ENCODE data around the gene SYNE3. TPM values are rescaled to one million over a fixed set of nuclear protein-coding genes. Genes with fewer than 3 reads are reported as not detected.

Gene SYNE3
- total RNA-seq, 2 donors from 2014 or later: 3.4 to 29.5 TPM

DNA sequence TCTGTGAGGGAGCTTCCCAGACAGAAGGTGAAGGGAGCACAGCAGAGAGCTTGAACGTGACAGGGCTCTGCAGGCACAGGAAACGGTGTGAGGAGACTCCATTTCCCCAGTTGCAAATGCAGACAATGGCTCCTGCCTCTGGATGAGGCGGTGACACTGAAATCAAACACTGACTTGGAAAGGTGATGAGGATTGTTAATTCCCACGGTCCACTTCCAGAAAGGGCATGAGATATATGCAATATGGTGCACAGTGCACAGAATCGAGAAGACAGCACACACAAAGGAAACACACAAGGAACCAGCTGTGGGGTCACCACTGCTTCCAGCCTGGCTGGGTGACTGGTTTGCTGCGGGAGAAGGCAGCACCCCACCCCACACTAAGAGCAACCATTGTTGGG, 42.0 kb downstream of the SYNE3 start:
- whole genome bisulfite sequencing: 95% methylated on average over 6 of the region's 6 CpGs
- DNase-seq (ENCODE audit: low spot score): no peak
- Histone ChIP-seq H3K4me1 (replicated peaks) (peaks cover 6% of the 10 kb centered on the region), H3K27ac (no peak overlapping the region), H3K36me3 (no peaks in the 10 kb centered on the region), H3K27me3 (replicated peaks; ENCODE audit: insufficient read depth) (no peaks in the 10 kb centered on the region), H3K9me3 (no peaks in the 10 kb centered on the region), H3K4me3 (no peak overlapping the region)
- intact Hi-C loops (cut with DNase I): no loop called here
- TF ChIP-seq POLR2AphosphoS5 (IDR thresholded peaks at IDR 0.05) (no peak), POLR2A (IDR thresholded peaks at IDR 0.05) (no peak)
- TF ChIP-seq, protein P1, sequence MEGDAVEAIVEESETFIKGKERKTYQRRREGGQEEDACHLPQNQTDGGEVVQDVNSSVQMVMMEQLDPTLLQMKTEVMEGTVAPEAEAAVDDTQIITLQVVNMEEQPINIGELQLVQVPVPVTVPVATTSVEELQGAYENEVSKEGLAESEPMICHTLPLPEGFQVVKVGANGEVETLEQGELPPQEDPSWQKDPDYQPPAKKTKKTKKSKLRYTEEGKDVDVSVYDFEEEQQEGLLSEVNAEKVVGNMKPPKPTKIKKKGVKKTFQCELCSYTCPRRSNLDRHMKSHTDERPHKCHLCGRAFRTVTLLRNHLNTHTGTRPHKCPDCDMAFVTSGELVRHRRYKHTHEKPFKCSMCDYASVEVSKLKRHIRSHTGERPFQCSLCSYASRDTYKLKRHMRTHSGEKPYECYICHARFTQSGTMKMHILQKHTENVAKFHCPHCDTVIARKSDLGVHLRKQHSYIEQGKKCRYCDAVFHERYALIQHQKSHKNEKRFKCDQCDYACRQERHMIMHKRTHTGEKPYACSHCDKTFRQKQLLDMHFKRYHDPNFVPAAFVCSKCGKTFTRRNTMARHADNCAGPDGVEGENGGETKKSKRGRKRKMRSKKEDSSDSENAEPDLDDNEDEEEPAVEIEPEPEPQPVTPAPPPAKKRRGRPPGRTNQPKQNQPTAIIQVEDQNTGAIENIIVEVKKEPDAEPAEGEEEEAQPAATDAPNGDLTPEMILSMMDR (IDR thresholded peaks at IDR 0.05): no peak

DNA sequence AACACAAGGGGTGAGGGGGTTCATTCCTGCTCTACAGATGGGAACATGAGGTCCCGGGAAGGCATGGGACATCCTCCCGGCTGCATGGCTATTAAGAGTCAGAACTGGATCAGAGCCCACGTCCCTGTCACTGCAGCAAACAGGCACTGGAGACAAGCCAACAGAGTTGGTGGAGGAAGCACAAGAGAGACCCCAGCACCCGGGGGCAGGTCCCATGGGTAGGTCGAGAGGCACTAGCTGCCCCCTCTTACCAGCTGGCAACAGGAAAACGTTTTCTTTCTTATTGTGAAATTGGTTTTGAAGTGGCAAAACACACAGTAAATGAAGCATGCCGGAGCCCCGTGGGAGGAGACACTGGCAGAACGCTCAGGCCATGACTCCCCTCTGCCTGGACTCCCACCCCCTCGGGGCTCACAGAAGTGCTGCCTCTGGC, 43.6 kb downstream of the SYNE3 start:
- no peaks in the 10 kb centered on the region for H3K9me3 ChIP-seq
- TF ChIP-seq POLR2A (IDR thresholded peaks at IDR 0.05) (no peak), POLR2AphosphoS5 (IDR thresholded peaks at IDR 0.05) (no peak)
- TF ChIP-seq, protein P1 (IDR thresholded peaks at IDR 0.05): no peak
- no peak overlapping the region for H3K4me3 ChIP-seq
- H3K36me3 ChIP-seq: no peaks in the 10 kb centered on the region
- intact Hi-C loops (cut with DNase I): no loop called here
- DNase-seq (ENCODE audit: low spot score): no peak
- WGBS: 15% methylated on average over 10 of the region's 10 CpGs
- no peaks in the 10 kb centered on the region for H3K27me3 ChIP-seq (replicated peaks; ENCODE audit: insufficient read depth)
- no peak overlapping the region for H3K27ac ChIP-seq
- peaks cover 1% of the 10 kb centered on the region for H3K4me1 ChIP-seq (replicated peaks)

DNA sequence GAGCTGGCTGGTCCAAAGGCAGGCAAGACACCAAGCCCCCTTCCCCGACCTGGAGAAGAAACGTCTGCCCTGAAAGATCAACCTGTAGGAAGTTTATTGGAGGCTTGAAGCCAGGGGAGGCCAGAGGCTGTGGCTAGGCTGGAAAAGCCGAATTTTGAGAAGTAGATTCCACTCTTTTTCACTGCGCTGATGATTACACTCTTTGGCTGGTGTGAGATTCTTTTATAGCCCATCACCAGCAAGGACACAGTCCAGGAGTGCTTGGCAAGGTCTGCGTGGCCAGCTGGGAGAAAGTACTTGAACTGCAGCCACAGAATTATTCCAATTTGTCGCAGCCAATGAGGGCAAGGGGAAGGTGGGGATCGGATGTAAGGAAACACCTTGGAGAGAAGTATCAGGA, 45.0 kb downstream of the SYNE3 start:
- 47% methylated on average over 7 of the region's 7 CpGs for WGBS
- Histone ChIP-seq H3K4me1 (replicated peaks) (no peaks in the 10 kb centered on the region), H3K36me3 (no peaks in the 10 kb centered on the region), H3K4me3 (no peak overlapping the region), H3K9me3 (no peaks in the 10 kb centered on the region), H3K27ac (no peak overlapping the region), H3K27me3 (replicated peaks; ENCODE audit: insufficient read depth) (no peaks in the 10 kb centered on the region)
- intact Hi-C loops (cut with DNase I): no loop called here
- TF ChIP-seq, protein P1 (IDR thresholded peaks at IDR 0.05): no peak
- TF ChIP-seq POLR2AphosphoS5 (IDR thresholded peaks at IDR 0.05) (no peak), POLR2A (IDR thresholded peaks at IDR 0.05) (no peak)
- DNase-seq (ENCODE audit: low spot score): no peak

DNA sequence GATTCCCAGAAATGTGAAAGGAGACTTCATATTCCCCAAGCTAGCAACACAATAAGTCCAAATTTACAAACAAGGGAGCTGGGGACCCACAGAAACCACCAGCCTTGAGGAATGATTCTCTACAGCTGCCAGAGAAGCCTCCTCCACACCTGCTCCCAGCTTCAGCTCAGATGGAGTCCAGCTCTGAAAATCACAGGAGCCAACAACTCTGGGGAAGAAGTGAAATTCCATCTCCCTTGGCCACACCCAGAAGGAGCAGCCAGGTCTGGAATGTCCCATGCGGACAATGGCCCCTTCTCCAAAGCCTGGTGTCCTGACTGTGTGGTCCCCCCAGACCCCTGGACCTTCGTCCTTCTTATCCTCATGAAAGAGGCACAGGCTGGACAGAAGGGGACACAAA, 45.4 kb downstream of the SYNE3 start:
- intact Hi-C loops (cut with DNase I): no loop called here
- Histone ChIP-seq H3K27ac (no peak overlapping the region), H3K9me3 (no peaks in the 10 kb centered on the region), H3K27me3 (replicated peaks; ENCODE audit: insufficient read depth) (no peaks in the 10 kb centered on the region), H3K4me3 (no peak overlapping the region), H3K4me1 (replicated peaks) (no peaks in the 10 kb centered on the region), H3K36me3 (no peaks in the 10 kb centered on the region)
- WGBS: 67% methylated on average over 2 of the region's 2 CpGs
- no peak for DNase-seq (ENCODE audit: low spot score)
- TF ChIP-seq POLR2AphosphoS5 (IDR thresholded peaks at IDR 0.05) (no peak), POLR2A (IDR thresholded peaks at IDR 0.05) (no peak)
- TF ChIP-seq, protein P1 (IDR thresholded peaks at IDR 0.05): no peak

DNA sequence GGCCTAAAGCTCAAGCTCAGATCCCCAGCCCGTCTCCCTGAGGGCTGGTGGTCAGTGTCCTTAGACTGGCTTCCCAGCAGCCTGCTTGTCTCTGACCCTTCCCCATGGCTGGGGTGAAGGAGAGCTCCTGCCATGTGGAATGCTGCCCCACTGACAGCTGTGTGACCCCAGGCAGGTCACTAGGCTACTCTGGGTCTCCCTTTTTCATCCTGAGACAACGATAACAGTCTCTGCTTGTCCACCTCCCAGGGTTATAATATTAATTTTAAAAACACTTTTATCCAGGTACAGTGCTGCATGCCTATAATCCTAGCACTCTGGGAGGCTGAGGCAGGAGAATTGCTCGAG, 47.3 kb downstream of the SYNE3 start:
- no peaks in the 10 kb centered on the region for H3K27me3 ChIP-seq (replicated peaks; ENCODE audit: insufficient read depth)
- TF ChIP-seq POLR2A (IDR thresholded peaks at IDR 0.05) (no peak), POLR2AphosphoS5 (IDR thresholded peaks at IDR 0.05) (no peak)
- TF ChIP-seq, protein P1 (IDR thresholded peaks at IDR 0.05): no peak
- H3K4me1 ChIP-seq (replicated peaks): no peaks in the 10 kb centered on the region
- no peak for DNase-seq (ENCODE audit: low spot score)
- no peak overlapping the region for H3K4me3 ChIP-seq
- H3K36me3 ChIP-seq: no peaks in the 10 kb centered on the region
- intact Hi-C loops (cut with DNase I): no loop called here
- H3K27ac ChIP-seq: no peak overlapping the region
- no peaks in the 10 kb centered on the region for H3K9me3 ChIP-seq
- 95% methylated on average over 3 of the region's 3 CpGs for WGBS

All from prostate gland (tissue), 2 donors.